ENCODE data around the gene ANKFN1. TPM values are rescaled to one million over a fixed set of nuclear protein-coding genes. Genes with fewer than 3 reads are reported as not detected.

Gene ANKFN1
- total RNA-seq, 1 donor from 2014 or later = 0.96 TPM

DNA sequence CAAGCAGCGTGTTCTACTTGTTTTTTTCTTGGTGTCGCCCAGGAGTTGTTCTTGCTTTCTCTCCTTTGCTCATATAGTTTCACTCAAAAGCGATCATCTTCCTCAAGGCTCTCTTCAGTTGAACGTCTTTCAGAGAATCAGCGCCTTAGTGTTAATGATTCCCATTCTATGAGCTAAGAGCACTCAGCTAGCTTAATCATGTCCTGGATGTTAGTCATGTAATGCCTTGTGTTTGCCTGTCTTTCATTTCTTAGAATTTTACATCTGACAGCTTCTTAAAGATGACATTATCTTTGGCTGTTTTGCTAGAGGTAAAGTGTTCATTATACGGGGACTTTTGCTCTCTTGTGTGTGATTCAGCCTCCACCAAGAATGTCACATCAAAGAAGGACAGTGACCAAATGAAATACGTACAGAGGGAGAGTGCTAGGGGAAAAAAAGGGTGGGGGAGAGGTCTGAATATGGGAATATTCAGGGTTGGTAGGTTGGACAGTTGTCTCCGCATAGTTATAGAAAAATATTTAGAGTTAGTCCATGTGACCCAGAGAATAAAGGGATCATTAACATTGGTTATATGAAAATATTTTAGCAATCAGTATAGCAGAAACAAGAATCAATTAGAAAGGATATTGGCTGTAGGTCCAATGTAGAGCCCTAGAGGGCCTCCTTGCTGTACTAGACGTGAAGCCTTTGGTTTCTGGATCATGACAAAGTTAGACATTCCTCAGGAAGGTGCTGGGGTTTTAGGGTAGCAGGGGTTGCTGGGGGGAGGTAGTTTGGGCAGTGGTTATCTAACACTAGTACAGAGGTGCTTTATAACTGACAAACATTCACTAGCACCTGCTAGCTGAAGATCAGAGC lies 31.9 kb upstream of the ANKFN1 start:
- Mint-ChIP-seq H3K4me1 (ENCODE audit: low read depth, unreplicated experiment) (peaks cover 2% of the 10 kb centered on the region), H3K27me3 (ENCODE audit: unreplicated experiment) (no peaks in the 10 kb centered on the region), H3K27ac (ENCODE audit: unreplicated experiment) (no peak overlapping the region), H3K9me3 (ENCODE audit: unreplicated experiment) (no peaks in the 10 kb centered on the region), H3K36me3 (ENCODE audit: unreplicated experiment) (no peaks in the 10 kb centered on the region), H3K4me3 (ENCODE audit: unreplicated experiment) (no peak overlapping the region)
- TF ChIP-seq, protein P1, sequence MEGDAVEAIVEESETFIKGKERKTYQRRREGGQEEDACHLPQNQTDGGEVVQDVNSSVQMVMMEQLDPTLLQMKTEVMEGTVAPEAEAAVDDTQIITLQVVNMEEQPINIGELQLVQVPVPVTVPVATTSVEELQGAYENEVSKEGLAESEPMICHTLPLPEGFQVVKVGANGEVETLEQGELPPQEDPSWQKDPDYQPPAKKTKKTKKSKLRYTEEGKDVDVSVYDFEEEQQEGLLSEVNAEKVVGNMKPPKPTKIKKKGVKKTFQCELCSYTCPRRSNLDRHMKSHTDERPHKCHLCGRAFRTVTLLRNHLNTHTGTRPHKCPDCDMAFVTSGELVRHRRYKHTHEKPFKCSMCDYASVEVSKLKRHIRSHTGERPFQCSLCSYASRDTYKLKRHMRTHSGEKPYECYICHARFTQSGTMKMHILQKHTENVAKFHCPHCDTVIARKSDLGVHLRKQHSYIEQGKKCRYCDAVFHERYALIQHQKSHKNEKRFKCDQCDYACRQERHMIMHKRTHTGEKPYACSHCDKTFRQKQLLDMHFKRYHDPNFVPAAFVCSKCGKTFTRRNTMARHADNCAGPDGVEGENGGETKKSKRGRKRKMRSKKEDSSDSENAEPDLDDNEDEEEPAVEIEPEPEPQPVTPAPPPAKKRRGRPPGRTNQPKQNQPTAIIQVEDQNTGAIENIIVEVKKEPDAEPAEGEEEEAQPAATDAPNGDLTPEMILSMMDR (IDR thresholded peaks at IDR 0.05; ENCODE audit: partially characterized antibody, unreplicated experiment) = no peak
- DNase-seq = no peak

DNA sequence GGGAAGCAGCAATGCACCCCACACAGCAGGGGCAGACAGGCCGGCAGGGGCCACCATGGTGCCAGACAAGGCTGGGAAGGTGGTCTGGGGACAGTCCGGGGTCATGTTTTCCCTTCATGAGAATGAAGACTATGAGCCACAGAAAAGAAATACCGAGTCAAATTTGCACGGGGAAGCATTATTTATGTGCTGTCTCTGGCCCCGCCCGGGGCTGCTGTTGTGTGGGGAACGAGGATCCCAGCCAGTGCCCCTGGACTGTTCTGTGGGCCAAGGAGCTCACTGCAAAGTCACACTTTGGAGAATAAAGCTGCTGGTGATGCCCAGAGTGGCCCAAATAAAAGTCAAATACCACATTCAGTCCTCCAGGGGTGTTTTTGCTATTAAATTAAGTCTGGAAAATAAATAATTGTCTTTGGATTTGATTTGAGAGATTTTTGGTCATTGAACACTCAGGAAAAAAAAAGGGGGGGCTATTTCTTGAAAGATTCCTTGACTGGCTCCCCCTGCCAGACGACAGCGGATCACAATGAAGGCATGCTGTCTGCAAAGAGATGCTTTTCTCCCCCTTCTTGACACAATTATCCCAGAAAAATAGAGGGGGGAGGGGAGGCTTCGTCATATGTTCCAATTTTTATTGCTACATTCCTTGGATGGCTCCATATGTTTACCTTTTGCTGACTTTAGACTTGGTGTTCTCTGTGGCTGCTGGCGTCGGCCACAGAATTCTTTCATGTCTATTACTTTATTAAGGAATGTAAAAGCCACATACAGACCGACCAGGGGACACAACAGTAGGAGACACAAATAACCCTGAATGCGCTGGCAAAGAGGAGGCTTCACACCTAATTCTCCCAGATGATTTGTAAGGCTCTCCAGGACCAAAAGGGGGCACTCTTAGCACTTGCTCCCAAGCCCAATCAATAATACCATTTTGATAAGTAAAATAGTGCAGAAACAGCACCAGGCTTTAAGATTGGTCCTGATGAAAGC lies 27.1 kb upstream of the ANKFN1 start:
- TF ChIP-seq, protein P1 (IDR thresholded peaks at IDR 0.05; ENCODE audit: partially characterized antibody, unreplicated experiment) = peak; percentile 61
- H3K4me1 Mint-ChIP-seq (ENCODE audit: low read depth, unreplicated experiment) = peaks cover 11% of the 10 kb centered on the region
- H3K4me3 Mint-ChIP-seq (ENCODE audit: unreplicated experiment) = no peak overlapping the region
- DNase-seq = peak; percentile 24
- no peak overlapping the region for H3K27ac Mint-ChIP-seq (ENCODE audit: unreplicated experiment)
- H3K36me3 Mint-ChIP-seq (ENCODE audit: unreplicated experiment) = no peaks in the 10 kb centered on the region
- peaks cover 2% of the 10 kb centered on the region for H3K27me3 Mint-ChIP-seq (ENCODE audit: unreplicated experiment)
- H3K9me3 Mint-ChIP-seq (ENCODE audit: unreplicated experiment) = no peaks in the 10 kb centered on the region

DNA sequence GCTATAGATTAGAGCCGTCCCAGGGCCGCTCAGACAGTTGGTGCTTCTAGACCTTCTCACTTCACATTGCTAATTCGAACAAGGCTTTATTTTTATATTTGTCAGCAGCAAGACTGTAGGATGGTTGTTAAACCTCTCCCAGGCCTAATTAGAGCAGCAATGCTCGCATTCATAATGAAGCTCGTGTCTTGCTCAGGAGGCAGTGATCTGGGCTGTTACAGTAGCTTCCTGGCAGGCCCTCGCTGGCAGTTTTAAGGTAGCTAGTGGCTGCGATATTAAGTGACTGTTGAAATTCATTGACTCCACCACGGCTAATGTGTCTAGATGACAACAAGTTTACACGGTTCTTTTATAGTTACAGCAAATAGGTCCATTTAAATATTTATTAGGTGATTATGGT lies 23.2 kb upstream of the ANKFN1 start:
- peak; percentile 20 for DNase-seq
- Mint-ChIP-seq H3K27ac (ENCODE audit: unreplicated experiment) (peak overlapping the region; percentile 7), H3K4me1 (ENCODE audit: low read depth, unreplicated experiment) (peaks cover 9% of the 10 kb centered on the region), H3K4me3 (ENCODE audit: unreplicated experiment) (no peak overlapping the region), H3K27me3 (ENCODE audit: unreplicated experiment) (peaks cover 2% of the 10 kb centered on the region), H3K9me3 (ENCODE audit: unreplicated experiment) (no peaks in the 10 kb centered on the region), H3K36me3 (ENCODE audit: unreplicated experiment) (no peaks in the 10 kb centered on the region)
- TF ChIP-seq, protein P1 (IDR thresholded peaks at IDR 0.05; ENCODE audit: partially characterized antibody, unreplicated experiment) = no peak

DNA sequence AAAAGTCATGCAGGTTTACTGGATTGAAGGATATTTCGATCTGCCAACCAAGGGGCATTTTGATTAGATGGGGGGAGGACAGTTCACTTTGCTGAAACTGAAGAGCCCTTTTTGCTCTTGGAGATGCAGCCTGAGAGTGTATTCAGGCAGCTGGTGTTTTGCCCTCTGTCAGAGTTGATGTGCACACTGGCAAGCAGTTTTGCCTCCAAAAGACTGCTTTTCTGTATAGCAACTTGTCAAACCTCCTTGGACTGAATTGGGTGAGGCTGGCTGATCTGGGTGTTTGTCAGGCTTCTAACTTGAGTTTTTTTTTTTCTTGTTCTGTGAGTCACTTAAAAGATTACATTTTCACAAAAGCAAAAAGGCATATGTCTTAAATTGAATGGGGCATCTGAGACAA lies 22.6 kb upstream of the ANKFN1 start:
- no peak for DNase-seq
- H3K27me3 Mint-ChIP-seq (ENCODE audit: unreplicated experiment) = peaks cover 2% of the 10 kb centered on the region
- TF ChIP-seq, protein P1 (IDR thresholded peaks at IDR 0.05; ENCODE audit: partially characterized antibody, unreplicated experiment) = no peak
- H3K4me1 Mint-ChIP-seq (ENCODE audit: low read depth, unreplicated experiment) = peaks cover 9% of the 10 kb centered on the region
- peak overlapping the region; percentile 7 for H3K27ac Mint-ChIP-seq (ENCODE audit: unreplicated experiment)
- no peak overlapping the region for H3K4me3 Mint-ChIP-seq (ENCODE audit: unreplicated experiment)
- H3K36me3 Mint-ChIP-seq (ENCODE audit: unreplicated experiment) = no peaks in the 10 kb centered on the region
- H3K9me3 Mint-ChIP-seq (ENCODE audit: unreplicated experiment) = no peaks in the 10 kb centered on the region
